Islet precursor cell (in vitro differentiated cells): ENCODE data around the gene RAB22A.

Source experiments
- DNase-seq: peaks from one replicate; pipeline ENCODE4 v3.0.0-alpha.2; 2018

Gene RAB22A

DNA sequence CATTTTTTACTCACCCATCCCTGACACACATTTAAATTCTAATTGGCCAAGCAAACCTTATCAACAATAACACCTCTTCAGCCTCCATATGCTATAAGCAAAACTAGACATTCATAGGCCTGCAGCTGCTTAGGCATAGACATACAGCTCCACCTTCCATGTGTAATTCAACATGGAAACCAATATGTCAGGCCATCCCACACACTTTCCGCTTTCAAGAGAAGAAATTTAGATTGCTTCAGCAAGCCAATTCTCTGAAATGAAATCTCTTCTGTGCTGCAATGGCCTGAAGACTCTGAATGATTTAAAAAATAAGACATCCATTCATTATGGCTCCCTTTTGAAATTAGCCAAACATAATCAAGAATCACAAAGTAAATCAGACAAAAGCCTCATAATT, 4.5 kb upstream of the RAB22A start:
- DNase-seq: no peak

DNA sequence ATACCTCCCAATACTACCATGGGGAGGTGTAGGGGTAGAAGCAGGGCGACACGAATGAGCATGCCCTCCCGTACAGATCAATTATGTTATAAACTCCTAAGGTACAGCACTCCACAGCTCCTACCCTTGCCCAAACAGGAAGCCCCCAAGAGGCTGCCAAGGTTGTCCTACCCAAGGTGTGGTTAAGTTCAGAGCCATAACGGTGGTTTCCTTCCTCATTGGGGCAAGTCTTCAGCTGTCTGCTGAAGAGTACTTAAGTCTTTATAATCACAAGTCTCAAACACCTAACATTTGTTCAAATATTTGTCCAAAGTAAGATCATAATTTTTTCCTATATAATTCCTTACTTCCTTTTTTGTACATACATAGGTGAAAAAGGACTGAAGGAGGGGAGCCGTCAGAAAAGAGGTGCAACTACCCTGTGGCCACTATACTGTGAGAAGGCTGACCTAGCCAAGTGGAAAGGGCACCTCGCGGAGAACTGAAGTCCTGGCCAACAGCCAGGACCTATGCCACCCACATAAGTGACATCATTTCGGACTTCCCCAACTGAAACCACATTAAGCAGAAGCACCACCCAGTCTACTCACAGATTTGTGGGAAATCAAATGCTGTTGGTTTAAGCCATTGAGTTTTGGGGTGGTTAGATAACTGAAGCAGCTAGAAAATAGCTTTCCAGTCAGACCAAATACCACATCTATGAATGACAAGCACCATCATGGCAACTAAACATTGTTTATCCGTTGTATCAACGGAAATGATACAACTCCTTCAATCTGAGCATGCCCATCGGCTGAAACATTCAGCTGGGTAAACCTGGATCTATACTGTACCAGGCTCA, 2.9 kb upstream of the RAB22A start:
- DNase-seq: no peak

DNA sequence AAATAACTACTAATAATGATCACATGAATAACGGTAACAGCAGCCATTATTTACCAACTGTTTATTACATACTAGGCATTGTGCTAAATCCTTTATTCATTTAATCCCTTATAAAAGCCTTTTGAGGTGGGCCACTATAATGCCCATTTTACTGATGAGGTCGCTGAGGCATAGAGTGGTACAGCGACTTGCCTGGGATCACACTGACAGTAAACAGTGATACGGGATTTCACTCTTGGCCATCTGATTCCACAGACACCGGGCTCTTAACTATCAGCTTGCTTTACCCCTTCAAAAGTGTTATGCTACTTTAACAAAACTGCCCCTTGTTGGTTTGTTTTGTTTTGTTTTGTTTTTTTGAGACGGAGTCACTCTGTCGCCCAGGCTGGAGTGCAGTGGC, 2.2 kb upstream of the RAB22A start:
- DNase-seq: no peak

- no peak for DNase-seq
Measured at GRCh38 chr20:58308290-58308679, 1.2 kb upstream of the RAB22A start.

GRCh38 chr20:58308680-58309527, 611 bp upstream of the RAB22A start:
- no peak for DNase-seq

- no peak for DNase-seq
Measured at GRCh38 chr20:58310291-58310782, 822 bp downstream of the RAB22A start.

- DNase-seq: no peak
Measured at GRCh38 chr20:58312836-58313235, 3.3 kb downstream of the RAB22A start.

- no peak for DNase-seq
Measured at GRCh38 chr20:58313396-58313795, 3.9 kb downstream of the RAB22A start.

GRCh38 chr20:58321205-58321604, 11.7 kb downstream of the RAB22A start:
- DNase-seq: no peak

- DNase-seq: no peak
Measured at GRCh38 chr20:58322083-58322482, 12.6 kb downstream of the RAB22A start.

- DNase-seq: no peak
Measured at GRCh38 chr20:58325912-58326311, 16.4 kb downstream of the RAB22A start.

DNA sequence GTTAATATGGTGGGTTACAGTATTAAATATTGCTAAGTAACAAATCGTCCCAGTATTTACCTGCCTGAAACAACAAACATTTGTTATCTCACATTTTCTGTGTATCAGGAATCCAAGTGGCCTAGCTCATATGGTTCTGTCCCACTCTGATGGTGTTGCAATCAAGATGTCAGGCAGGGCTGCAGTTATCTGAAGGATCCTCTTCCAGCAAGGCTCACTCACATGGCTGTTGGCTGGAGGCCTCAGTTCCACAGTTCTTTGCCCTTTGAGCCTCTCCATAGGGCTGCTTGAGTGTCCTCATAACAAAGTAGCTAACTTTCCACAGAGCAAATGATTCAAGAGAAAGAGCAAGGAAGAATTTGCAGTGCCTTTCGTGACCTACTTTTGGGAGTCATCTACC, 17.7 kb downstream of the RAB22A start:
- DNase-seq: no peak

GRCh38 chr20:58328836-58329235, 19.3 kb downstream of the RAB22A start:
- DNase-seq: no peak

DNA sequence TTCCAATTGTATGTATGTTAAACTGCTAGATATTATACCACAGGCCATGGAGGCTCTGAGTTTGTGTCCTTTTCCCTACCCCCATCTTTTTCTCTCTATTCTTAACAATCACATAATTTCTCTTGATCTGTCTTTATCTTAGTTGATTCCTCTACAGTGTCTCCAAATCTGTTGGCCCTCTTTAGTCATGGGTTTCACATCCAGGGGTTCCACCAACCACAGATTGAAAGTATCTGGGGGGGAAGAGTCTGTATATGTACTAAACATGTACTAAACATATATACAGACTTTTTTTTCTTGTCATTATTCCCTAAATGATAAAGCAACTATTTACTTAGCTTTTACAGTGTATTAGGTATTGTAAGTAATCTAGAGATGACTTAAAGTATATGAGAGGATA, 20.2 kb downstream of the RAB22A start:
- DNase-seq: no peak

- DNase-seq: no peak
Measured at GRCh38 chr20:58330249-58330648, 20.7 kb downstream of the RAB22A start.

GRCh38 chr20:58330687-58331086, 21.2 kb downstream of the RAB22A start:
- no peak for DNase-seq

GRCh38 chr20:58331961-58332551, 22.5 kb downstream of the RAB22A start:
- no peak for DNase-seq

DNA sequence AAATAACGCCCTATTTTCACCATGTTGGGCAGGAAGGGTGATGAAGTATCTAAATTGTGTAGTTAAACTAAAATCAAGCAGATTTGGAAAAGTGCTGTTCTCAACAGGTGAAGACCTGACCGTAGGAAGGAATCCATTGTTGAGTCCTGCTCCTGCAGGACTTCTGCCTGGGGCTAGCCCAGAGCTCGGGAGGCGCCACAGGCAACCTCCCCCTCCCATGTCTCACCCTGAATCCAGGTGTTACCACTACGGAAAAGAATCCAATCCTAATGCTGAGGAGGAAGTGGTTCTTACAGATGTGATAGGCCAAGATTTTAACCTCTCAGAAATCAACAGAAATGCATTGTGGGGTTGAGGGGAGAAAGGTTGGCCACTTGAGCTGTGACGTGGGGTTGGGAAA, 30.2 kb downstream of the RAB22A start:
- DNase-seq: no peak

DNA sequence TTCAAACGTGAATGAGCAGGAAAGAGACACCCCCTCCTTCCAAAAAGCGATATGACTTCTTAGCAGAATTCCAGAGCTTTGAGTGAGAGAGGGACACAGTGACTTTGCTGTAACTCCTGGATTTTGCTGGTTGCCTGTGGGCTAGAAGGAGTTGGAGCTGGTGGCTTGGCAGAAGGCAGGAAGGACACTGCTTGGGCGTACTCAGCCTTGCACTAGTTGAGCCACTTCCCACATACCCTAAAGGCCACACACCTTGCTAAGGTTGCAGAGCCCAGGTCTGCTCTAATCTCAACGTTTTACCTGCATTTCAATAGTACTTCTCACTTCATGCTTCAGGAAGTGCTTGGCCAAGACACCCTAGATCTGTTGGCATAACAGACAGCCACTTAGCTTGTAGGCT, 30.6 kb downstream of the RAB22A start:
- no peak for DNase-seq

- no peak for DNase-seq
Measured at GRCh38 chr20:58340853-58341252, 31.3 kb downstream of the RAB22A start.

GRCh38 chr20:58342104-58342945, 32.8 kb downstream of the RAB22A start:
- no peak for DNase-seq

DNA sequence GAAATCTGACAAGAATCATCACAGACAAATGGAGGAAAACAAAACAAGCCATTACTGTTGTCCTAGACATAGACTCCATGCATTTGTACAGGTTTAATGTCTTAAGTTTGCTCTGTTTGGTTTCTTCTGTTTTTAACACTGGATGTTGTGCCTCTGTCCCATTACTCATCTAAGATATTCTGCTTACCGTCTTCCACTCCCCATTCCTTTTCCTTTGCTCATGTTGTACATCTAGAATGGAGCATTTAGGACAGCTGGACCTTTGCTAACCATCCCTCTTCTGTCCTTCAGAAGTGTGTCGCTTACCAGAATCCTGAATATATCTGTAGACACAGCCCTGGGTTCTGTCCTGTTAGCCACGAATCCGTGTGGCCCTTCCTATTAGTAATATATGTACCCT, 35.2 kb downstream of the RAB22A start:
- no peak for DNase-seq

GRCh38 chr20:58349570-58349969, 40.1 kb downstream of the RAB22A start:
- DNase-seq: no peak
